Smooth muscle cell (in vitro differentiated cells): ENCODE results near the gene RHOH. TPM values are rescaled to one million over a fixed set of nuclear protein-coding genes. Genes with fewer than 3 reads are reported as not detected.

Experiments used
- DNase-seq: peaks from one replicate; lab custom pipeline; 2025; ENCODE audit not compliant: unreplicated experiment; lab: John Stamatoyannopoulos, UW
- H2AFZ ChIP-seq: fragments of 200-600 bp; sonication (generic); 2 replicates; pipeline ENCODE4 v1.6.0; 2016; ENCODE audit warnings: antibody characterized with exemption, low read depth, mild to moderate bottlenecking
- H3F3A ChIP-seq: fragments of 200-600 bp; sonication (generic); 2 replicates; pipeline ENCODE4 v1.6.0; 2017; ENCODE audit warnings: antibody characterized with exemption, low read depth
- H3K27ac ChIP-seq: fragments of 200-600 bp; sonication (generic); 2 replicates; pipeline ENCODE4 v1.5.1; 2016; ENCODE audit warnings: low read depth, mild to moderate bottlenecking
- H3K27me3 ChIP-seq: fragments of 200-600 bp; sonication (generic); 2 replicates; pipeline ENCODE4 v1.6.1; 2016; ENCODE audit warnings: low read depth, mild to moderate bottlenecking
- H3K36me3 ChIP-seq: fragments of 200-600 bp; sonication (generic); 2 replicates; pipeline ENCODE4 v1.5.1; 2016; ENCODE audit warnings: low read depth
- H3K4me1 ChIP-seq: fragments of 200-600 bp; sonication (generic); 2 replicates; pipeline ENCODE4 v1.5.1; 2016; ENCODE audit warnings: low read depth
- H3K4me2 ChIP-seq: fragments of 200-600 bp; sonication (generic); 2 replicates; pipeline ENCODE4 v1.6.0; 2016; ENCODE audit warnings: mild to moderate bottlenecking
- H3K4me3 ChIP-seq: fragments of 200-600 bp; sonication (generic); 2 replicates; pipeline ENCODE4 v1.5.1; 2016; ENCODE audit warnings: mild to moderate bottlenecking
- H3K79me2 ChIP-seq: fragments of 200-600 bp; sonication (generic); 2 replicates; pipeline ENCODE4 v1.6.0; 2016; ENCODE audit warnings: low read depth, mild to moderate bottlenecking
- H3K9ac ChIP-seq: fragments of 200-600 bp; sonication (generic); 2 replicates; pipeline ENCODE4 v1.6.0; 2016; ENCODE audit warnings: low read depth
- H3K9me3 ChIP-seq: fragments of 200-600 bp; sonication (generic); replicated peaks from 2 replicates; pipeline ENCODE4 v1.5.1; 2016; ENCODE audit warnings: low read depth
- H4K20me1 ChIP-seq: fragments of 200-600 bp; sonication (generic); 2 replicates; pipeline ENCODE4 v1.6.0; 2016; ENCODE audit warnings: low read depth
- CTCF ChIP-seq: fragments of 200-600 bp; sonication (generic); IDR thresholded peaks from 2 replicates; pipeline ENCODE4 v1.5.1; 2017; ENCODE audit warnings: borderline replicate concordance, mild to moderate bottlenecking, antibody characterized with exemption; ENCODE audit not compliant: insufficient read depth, poor library complexity, severe bottlenecking
- WGBS: methylation state at CpG from one replicate; pipeline ENCODE4 v1.1.7; 2016; ENCODE audit warnings: low lambda C conversion rate; 5-methylcytosine and 5-hydroxymethylcytosine counted together
- polyA plus RNA-seq: library from polyadenylated mRNA; unstranded; fragments of >200 nt; fragmentation: Nextera tagmentation; extraction: Ambion mirVana; gene quantifications from 2 replicates; pipeline ENCODE4 v1.2.1, GENCODE V29; 2016
- total RNA-seq: library from RNA; depleted of rRNA; stranded (reverse); fragments of >200 nt; gene quantifications from 2 replicates; pipeline ENCODE4 v1.2.3, GENCODE V29; 2014

Gene RHOH
- total and polyA plus RNA-seq, 2 experiments from 2014 or later = 0.46 TPM; not detected in 1

DNA sequence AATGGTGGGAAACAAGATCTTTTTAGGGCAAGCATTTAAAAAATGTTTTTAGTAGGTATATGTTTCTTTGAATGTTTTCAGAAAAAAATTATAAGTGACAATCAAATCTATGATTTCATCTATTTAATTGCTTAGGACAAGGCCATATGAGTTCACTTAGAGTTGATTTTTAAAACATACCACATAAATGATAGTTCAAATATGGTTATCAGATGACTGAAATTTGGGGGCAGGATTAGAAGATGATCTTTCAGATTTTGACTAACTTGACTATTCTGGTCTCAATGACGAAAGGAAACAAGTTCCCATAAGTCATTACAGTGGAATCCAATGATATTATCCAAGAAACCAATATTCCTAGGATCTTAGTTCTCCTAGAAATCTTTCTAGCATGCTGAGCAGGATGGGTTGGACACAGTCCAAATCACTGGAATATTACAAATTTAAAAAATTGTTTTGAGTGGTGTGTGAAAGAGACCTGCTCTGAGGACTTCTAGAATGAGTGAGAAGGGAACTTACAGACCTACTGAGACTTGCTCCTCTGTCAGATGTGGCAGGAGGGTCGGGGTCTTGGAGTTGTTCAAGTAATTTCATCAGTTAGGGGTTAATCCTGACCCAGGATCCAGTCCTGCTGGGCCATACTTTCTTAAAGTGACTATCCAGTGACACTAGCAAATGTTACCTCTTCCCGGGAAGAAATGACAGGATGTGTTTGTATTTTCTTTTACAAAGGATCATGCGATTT lies 20.0 kb downstream of the RHOH start:
- no peaks in the 10 kb centered on the region for H3K79me2 ChIP-seq

DNA sequence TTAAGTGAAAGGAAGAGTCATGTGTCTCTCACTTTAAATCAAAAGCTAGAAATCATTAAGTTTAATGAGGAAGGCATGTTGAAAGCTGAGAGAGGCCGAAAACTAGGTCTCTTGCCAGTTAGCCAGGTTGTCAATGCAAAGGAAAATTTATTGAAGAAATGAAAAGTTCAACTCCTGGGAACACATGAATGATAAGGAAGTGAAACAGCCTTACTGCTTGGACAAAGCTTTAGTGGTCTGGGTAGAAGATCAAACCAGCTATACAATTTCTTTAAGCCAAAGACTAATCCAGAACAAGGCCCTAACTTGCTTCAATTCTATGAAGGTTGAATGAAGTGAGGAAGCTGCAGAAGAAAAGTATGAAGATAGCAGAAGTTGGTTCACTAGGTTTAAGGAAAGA lies 24.9 kb downstream of the RHOH start:
- Histone ChIP-seq H3K79me2 (no peaks in the 10 kb centered on the region), H3K4me2 (no peak overlapping the region), H3K4me1 (no peaks in the 10 kb centered on the region), H4K20me1 (no peaks in the 10 kb centered on the region), H3F3A (peaks cover 7% of the 10 kb centered on the region), H2AFZ (no peak overlapping the region), H3K4me3 (no peak overlapping the region), H3K9ac (no peak overlapping the region), H3K27ac (no peak overlapping the region), H3K36me3 (no peaks in the 10 kb centered on the region), H3K9me3 (no peaks in the 10 kb centered on the region), H3K27me3 (no peaks in the 10 kb centered on the region)
- DNase-seq = no peak
- WGBS = 90% methylated on average over 1 of the region's 1 CpG
- no peak for TF ChIP-seq CTCF

More for the DNA sequence above, 20.0 kb downstream of the RHOH start:
- H4K20me1 ChIP-seq = no peaks in the 10 kb centered on the region
- H3F3A ChIP-seq = no peaks in the 10 kb centered on the region
- H2AFZ ChIP-seq = no peak overlapping the region
- H3K4me2 ChIP-seq = no peak overlapping the region
- no peak overlapping the region for H3K4me3 ChIP-seq
- 94% methylated on average over 4 of the region's 4 CpGs for whole genome bisulfite sequencing
- no peak for DNase-seq
- no peaks in the 10 kb centered on the region for H3K36me3 ChIP-seq
- no peak overlapping the region for H3K9ac ChIP-seq
- no peak overlapping the region for H3K27ac ChIP-seq
- H3K9me3 ChIP-seq = no peaks in the 10 kb centered on the region
- H3K4me1 ChIP-seq = no peaks in the 10 kb centered on the region
- no peaks in the 10 kb centered on the region for H3K27me3 ChIP-seq
- TF ChIP-seq CTCF = no peak

DNA sequence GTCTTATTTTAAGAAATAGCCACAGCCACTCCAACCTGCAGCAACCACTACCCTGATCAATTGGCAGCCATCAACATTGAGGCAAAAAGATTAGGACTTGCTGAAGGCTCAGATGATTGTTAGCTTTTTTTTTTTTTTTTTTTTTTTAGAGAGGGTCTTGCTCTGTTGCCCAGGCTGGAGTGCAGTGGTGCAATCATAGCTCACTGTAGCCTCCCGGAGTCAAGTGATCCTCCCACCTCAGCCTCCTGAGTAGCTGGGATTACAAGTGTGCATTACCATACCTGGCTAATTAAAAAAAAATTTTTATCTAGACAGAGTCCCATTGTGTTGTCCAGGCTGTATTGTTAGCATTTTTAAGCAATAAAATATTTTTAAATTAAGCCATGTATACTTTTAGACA lies 26.5 kb downstream of the RHOH start:
- no peak overlapping the region for H3K4me2 ChIP-seq
- H3K79me2 ChIP-seq = no peaks in the 10 kb centered on the region
- no peak overlapping the region for H2AFZ ChIP-seq
- H3K9ac ChIP-seq = no peak overlapping the region
- H3K9me3 ChIP-seq = no peaks in the 10 kb centered on the region
- DNase-seq = no peak
- no peak overlapping the region for H3K27ac ChIP-seq
- WGBS = 100% methylated on average over 1 of the region's 1 CpG
- no peaks in the 10 kb centered on the region for H4K20me1 ChIP-seq
- TF ChIP-seq CTCF = no peak
- peaks cover 4% of the 10 kb centered on the region for H3K4me1 ChIP-seq
- no peaks in the 10 kb centered on the region for H3K36me3 ChIP-seq
- H3F3A ChIP-seq = peaks cover 7% of the 10 kb centered on the region
- no peak overlapping the region for H3K4me3 ChIP-seq
- H3K27me3 ChIP-seq = no peaks in the 10 kb centered on the region

GRCh38 chr4:40224432-40224831 lies 27.6 kb downstream of the RHOH start:
- no peak overlapping the region for H3K4me3 ChIP-seq
- H3K4me2 ChIP-seq = peak overlapping the region; percentile 7
- H3K79me2 ChIP-seq = no peaks in the 10 kb centered on the region
- no peak overlapping the region for H3K27ac ChIP-seq
- H2AFZ ChIP-seq = no peak overlapping the region
- H3K9ac ChIP-seq = no peak overlapping the region
- peaks cover 4% of the 10 kb centered on the region for H3K4me1 ChIP-seq
- WGBS = 29% methylated on average over 5 of the region's 5 CpGs
- peaks cover 7% of the 10 kb centered on the region for H3F3A ChIP-seq
- no peaks in the 10 kb centered on the region for H4K20me1 ChIP-seq
- no peaks in the 10 kb centered on the region for H3K36me3 ChIP-seq
- TF ChIP-seq CTCF = no peak
- no peak for DNase-seq
- no peaks in the 10 kb centered on the region for H3K27me3 ChIP-seq
- H3K9me3 ChIP-seq = no peaks in the 10 kb centered on the region
